NCI-H2029 (cell line): ENCODE data around the gene FYB1.
"Not testable (repeated sequence)": the region's sequence is repeated elsewhere in the genome, so short reads cannot be mapped to it uniquely, and the experiment has no call there.

Source experiments
- DNase-seq: peaks from one replicate; lab custom pipeline; 2025; lab: John Stamatoyannopoulos, UW

FYB1 gene

GRCh38 chr5:39186722-39187539 is 32.4 kb downstream of the FYB1 start:
- DNase-seq: no peak

GRCh38 chr5:39186289-39186688 is 33.1 kb downstream of the FYB1 start:
- no peak for DNase-seq

GRCh38 chr5:39185761-39186160 is 33.6 kb downstream of the FYB1 start:
- no peak for DNase-seq

- not testable (repeated sequence) for DNase-seq
Observed at GRCh38 chr5:39179561-39179960, 39.8 kb downstream of the FYB1 start.

GRCh38 chr5:39178861-39179260 is 40.5 kb downstream of the FYB1 start:
- DNase-seq: no peak

GRCh38 chr5:39178171-39178570 is 41.2 kb downstream of the FYB1 start:
- no peak for DNase-seq

- DNase-seq: no peak
Observed at GRCh38 chr5:39177631-39177964, 41.8 kb downstream of the FYB1 start.

GRCh38 chr5:39176759-39177630 is 42.4 kb downstream of the FYB1 start:
- DNase-seq: no peak

GRCh38 chr5:39175273-39175955 is 43.9 kb downstream of the FYB1 start:
- no peak for DNase-seq

- DNase-seq: no peak
Observed at GRCh38 chr5:39173069-39173468, 46.3 kb downstream of the FYB1 start.

GRCh38 chr5:39172593-39172992 is 46.8 kb downstream of the FYB1 start:
- no peak for DNase-seq

GRCh38 chr5:39171647-39172046 is 47.7 kb downstream of the FYB1 start:
- DNase-seq: no peak

- DNase-seq: no peak
Observed at GRCh38 chr5:39169081-39169480, 50.3 kb downstream of the FYB1 start.

- no peak for DNase-seq
Observed at GRCh38 chr5:39167972-39168342, 51.4 kb downstream of the FYB1 start.

GRCh38 chr5:39167141-39167971 is 52.0 kb downstream of the FYB1 start:
- DNase-seq: no peak

- DNase-seq: no peak
Observed at GRCh38 chr5:39164529-39165402, 54.6 kb downstream of the FYB1 start.

- DNase-seq: no peak
Observed at GRCh38 chr5:39164016-39164415, 55.3 kb downstream of the FYB1 start.

- no peak for DNase-seq
Observed at GRCh38 chr5:39161578-39161977, 57.8 kb downstream of the FYB1 start.

- DNase-seq: no peak
Observed at GRCh38 chr5:39160576-39161213, 58.7 kb downstream of the FYB1 start.

GRCh38 chr5:39159811-39160490 is 59.4 kb downstream of the FYB1 start:
- DNase-seq: no peak
